SH-SY5Y (cell line): ENCODE measurements around the gene KLHL1.

ENCODE experiments used
- GATA2 ChIP-seq: IDR thresholded peaks from 2 replicates; pipeline ENCODE4 v1.6.1; 2011; ENCODE audit warnings: mild to moderate bottlenecking, low read depth, low read length
- GATA3 ChIP-seq: IDR thresholded peaks from 2 replicates; pipeline ENCODE4 v1.6.1; 2011; ENCODE audit warnings: low read depth, mild to moderate bottlenecking, low read length, moderate library complexity

- peak; percentile 89 for TF ChIP-seq GATA3
- TF ChIP-seq GATA2, result peak; percentile 90
These were observed 314.3 kb downstream of the KLHL1 start for GRCh38 chr13:69793783-69794453.
